Dendritic cell treated with granulocyte-macrophage colony-stimulating factor and Interleukin-4, amounts not matched to agents 40 ng/mL and 50 ng/mL, for 4 days (primary cell): ENCODE data around the gene CCDC136.
A peak's percentile ranks its signal among the peaks of the same experiment; 100 is the strongest.

ENCODE experiments used
- H3K27ac Mint-ChIP-seq: one replicate; pipeline ENCODE4 v1.8.0; 2022; ENCODE audit warnings: mild to moderate bottlenecking, mixed read lengths
- H3K27me3 Mint-ChIP-seq: one replicate; pipeline ENCODE4 v1.8.0; 2022; ENCODE audit warnings: mild to moderate bottlenecking, mixed read lengths
- H3K36me3 Mint-ChIP-seq: one replicate; pipeline ENCODE4 v1.8.0; 2022; ENCODE audit warnings: low read depth, mixed read lengths
- H3K4me1 Mint-ChIP-seq: one replicate; pipeline ENCODE4 v1.8.0; 2022; ENCODE audit warnings: low read depth, mixed read lengths
- H3K4me3 Mint-ChIP-seq: one replicate; pipeline ENCODE4 v1.8.0; 2022; ENCODE audit warnings: mild to moderate bottlenecking, moderate library complexity, mixed read lengths
- H3K9me3 Mint-ChIP-seq: one replicate; pipeline ENCODE4 v1.8.0; 2022; ENCODE audit warnings: mixed read lengths
- intact Hi-C: fragments of 100-400 bp; cut with micrococcal nuclease; formaldehyde crosslinking; loops from one replicate; pipeline ENCODE4 v1.15.0; 2022

Gene CCDC136

DNA sequence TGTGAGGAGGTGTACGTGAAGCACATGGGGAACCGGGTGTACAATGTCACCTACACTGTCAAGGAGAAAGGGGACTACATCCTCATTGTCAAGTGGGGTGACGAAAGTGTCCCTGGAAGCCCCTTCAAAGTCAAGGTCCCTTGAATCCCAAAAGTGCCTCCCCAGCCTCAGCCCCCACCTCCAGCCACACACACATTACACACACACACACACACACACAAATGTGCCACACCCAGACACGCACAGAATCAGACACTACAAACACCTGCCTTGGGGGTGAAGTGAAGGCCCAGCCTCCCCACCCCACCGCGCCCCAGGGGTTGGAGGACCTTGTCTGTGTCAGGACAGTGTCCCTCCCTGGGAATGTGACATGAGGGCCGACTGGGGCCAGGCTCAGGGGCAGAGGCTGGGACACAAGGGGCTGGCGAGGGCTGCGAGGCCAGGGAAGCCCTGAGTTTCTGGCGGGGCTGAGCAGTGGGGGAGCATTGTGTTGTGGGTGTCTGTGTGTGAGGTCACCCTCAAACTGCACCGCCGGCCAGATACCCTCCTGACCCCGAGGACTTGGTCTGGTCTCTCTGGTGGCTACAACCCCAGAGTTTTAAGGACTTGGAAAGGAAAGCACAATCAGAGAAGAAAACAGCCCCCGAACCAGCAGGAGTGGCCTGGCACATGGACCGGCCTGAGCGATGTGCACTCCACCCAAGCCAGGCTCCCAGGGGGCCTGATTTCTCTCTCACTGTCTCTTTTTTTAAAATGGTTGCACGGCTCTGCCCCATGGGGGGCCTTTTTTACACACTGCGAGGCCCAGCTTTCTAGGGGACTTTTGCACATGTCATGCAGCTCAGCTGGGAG is 66.8 kb downstream of the CCDC136 start:
- Mint-ChIP-seq H3K36me3 (peaks cover 8% of the 10 kb centered on the region), H3K4me1 (peaks cover 18% of the 10 kb centered on the region), H3K27me3 (peaks cover 14% of the 10 kb centered on the region), H3K4me3 (no peak overlapping the region), H3K27ac (no peak overlapping the region), H3K9me3 (no peaks in the 10 kb centered on the region)
- intact Hi-C loops = no loop called here

DNA sequence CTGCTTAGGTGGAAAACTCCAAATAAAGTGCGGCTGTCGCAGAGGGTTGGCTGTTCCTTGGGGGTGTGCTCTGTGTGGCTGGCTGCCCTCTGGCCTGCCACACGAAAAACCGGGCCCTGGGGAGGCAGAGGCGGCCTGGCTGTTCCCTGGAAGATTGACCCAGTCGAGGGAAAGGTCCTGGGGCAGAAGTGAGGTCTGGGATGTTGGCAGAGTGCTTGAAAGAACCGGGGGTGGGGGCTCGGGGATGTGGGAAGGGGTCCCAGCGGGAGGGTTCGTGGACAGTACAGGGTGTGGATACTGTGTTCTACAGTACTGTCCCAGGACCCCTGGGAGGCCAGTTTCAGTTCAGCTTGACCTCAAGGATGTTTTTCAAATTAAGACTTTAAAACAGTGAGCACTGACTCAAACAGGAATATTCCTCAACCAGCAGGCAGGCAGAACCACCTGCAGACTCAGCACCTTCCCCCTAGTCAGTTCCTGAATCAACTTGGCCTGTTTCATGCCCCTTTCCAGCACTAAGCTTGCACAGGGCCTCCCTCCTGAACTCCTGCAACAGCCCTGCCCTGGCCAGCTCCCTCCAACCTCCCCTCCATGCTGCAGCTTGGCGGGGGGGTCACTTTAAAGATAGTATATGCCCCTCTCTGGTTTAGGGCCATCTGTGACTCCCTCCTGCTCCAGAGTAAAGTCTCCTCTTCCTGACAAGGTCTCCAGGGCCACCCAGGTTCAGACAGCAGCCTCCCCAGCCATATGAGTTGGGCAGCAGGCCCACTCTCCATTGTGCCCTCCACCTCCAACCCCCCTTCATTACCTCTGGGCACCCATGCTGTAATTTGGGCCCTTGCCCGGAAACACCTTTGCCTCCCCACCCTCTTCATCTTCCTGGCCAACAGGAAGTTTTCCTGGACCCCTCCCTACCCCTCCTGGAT is 67.7 kb downstream of the CCDC136 start:
- peaks cover 10% of the 10 kb centered on the region for H3K27me3 Mint-ChIP-seq
- peaks cover 8% of the 10 kb centered on the region for H3K36me3 Mint-ChIP-seq
- H3K9me3 Mint-ChIP-seq = no peaks in the 10 kb centered on the region
- intact Hi-C loops = loop anchor here (10.0 kb wide), 1 partner anchor 65 kb away; the partner anchor contains the start of gene CCDC136
- H3K27ac Mint-ChIP-seq = peak overlapping the region; percentile 4
- H3K4me3 Mint-ChIP-seq = no peak overlapping the region
- peaks cover 21% of the 10 kb centered on the region for H3K4me1 Mint-ChIP-seq

- Mint-ChIP-seq H3K27ac (peak overlapping the region; percentile 14), H3K36me3 (peaks cover 18% of the 10 kb centered on the region), H3K9me3 (no peaks in the 10 kb centered on the region), H3K4me3 (no peak overlapping the region), H3K27me3 (peaks cover 5% of the 10 kb centered on the region), H3K4me1 (peaks cover 30% of the 10 kb centered on the region)
- intact Hi-C loops = loop anchor here (10.0 kb wide), 1 partner anchor 66 kb away; the partner anchor contains the start of gene CCDC136
Measured at GRCh38 chr7:128860158-128861073, 68.6 kb downstream of the CCDC136 start.

GRCh38 chr7:128861957-128862570 is 70.3 kb downstream of the CCDC136 start:
- H3K9me3 Mint-ChIP-seq = no peaks in the 10 kb centered on the region
- intact Hi-C loops = loop anchor here (10.0 kb wide), 1 partner anchor 67 kb away; the partner anchor contains the start of gene CCDC136
- peak overlapping the region; percentile 90 for H3K4me3 Mint-ChIP-seq
- peaks cover 46% of the 10 kb centered on the region for H3K4me1 Mint-ChIP-seq
- H3K27ac Mint-ChIP-seq = peak overlapping the region; percentile 94
- H3K36me3 Mint-ChIP-seq = peaks cover 34% of the 10 kb centered on the region
- H3K27me3 Mint-ChIP-seq = peaks cover 4% of the 10 kb centered on the region

DNA sequence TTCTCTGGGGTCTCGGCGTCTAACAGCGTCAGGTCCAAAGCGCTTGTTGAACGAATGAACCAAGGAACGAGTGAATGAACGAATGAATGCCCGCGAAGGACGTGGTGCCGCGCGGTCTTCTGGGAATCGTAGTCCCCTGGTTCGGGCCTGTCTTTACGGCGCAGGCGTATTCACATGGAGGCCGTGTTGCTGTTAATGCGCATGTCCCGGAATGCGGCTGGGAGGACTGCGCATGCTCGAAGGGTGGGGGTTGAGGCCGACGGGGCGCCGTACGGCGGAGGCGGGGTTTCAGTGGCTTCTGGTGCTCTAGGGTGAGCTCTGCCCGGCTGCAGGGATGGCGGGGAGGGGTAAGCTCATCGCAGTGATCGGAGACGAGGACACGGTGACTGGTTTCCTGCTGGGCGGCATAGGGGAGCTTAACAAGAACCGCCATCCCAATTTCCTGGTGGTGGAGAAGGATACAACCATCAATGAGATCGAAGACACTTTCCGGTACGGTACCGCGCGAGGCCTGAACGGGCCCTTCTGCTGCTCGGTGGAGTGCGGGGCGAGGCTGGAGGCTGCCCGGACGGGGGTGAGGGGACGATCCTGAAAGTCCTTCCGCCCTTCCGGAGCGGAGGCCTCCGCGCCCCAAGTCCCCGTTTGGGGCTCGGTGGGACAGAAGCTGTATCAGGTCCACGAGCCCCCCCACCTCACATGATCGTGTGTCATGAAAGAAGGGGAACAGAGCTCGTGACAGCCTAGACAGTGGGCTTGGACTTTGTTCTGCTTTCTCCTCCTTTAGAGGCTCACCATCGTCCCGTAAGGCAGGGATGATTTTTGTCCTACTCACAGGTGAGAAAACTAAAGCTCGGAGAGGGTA is 71.0 kb downstream of the CCDC136 start, which contains the start of gene ATP6V1F:
ATP6V1F (plus strand) TSS at position 286 of the 862 bp plus-strand sequence; CDS start at position 335, 49 bp downstream.
- H3K27me3 Mint-ChIP-seq = peaks cover 8% of the 10 kb centered on the region
- H3K9me3 Mint-ChIP-seq = no peaks in the 10 kb centered on the region
- peak within 1 kb of the TSS; percentile 90 for H3K4me3 Mint-ChIP-seq
- peaks cover 53% of the 10 kb centered on the region for H3K4me1 Mint-ChIP-seq
- H3K36me3 Mint-ChIP-seq = peaks cover 38% of the 10 kb centered on the region
- intact Hi-C loops = loop anchor here (10.0 kb wide), 1 partner anchor 68 kb away; the partner anchor contains the start of gene CCDC136
- peak within 1 kb of the TSS; percentile 94 for H3K27ac Mint-ChIP-seq

- Mint-ChIP-seq H3K9me3 (no peaks in the 10 kb centered on the region), H3K36me3 (peaks cover 38% of the 10 kb centered on the region), H3K27me3 (peaks cover 12% of the 10 kb centered on the region), H3K4me1 (peaks cover 60% of the 10 kb centered on the region), H3K4me3 (peak overlapping the region; percentile 90), H3K27ac (peak overlapping the region; percentile 94)
- intact Hi-C loops = loop anchor here (10.0 kb wide), 1 partner anchor 69 kb away; the partner anchor contains the start of gene CCDC136
Measured at GRCh38 chr7:128863433-128863989, 71.7 kb downstream of the CCDC136 start.

DNA sequence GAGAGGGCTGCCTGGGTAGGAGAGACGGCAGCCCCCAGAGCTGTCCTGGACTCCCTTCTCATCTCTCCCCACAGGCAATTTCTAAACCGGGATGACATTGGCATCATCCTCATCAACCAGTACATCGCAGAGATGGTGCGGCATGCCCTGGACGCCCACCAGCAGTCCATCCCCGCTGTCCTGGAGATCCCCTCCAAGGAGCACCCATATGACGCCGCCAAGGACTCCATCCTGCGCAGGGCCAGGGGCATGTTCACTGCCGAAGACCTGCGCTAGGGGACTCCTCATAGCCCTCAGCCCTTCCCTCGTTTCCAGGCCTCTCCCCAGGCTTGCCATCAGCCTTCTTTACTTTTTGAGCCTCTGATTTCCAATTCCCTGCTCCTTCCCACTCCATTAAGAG is 73.5 kb downstream of the CCDC136 start:
- Mint-ChIP-seq H3K4me1 (peaks cover 62% of the 10 kb centered on the region), H3K27ac (no peak overlapping the region), H3K4me3 (no peak overlapping the region), H3K27me3 (peaks cover 25% of the 10 kb centered on the region), H3K9me3 (no peaks in the 10 kb centered on the region), H3K36me3 (peaks cover 38% of the 10 kb centered on the region)
- intact Hi-C loops = loop anchor here (10.0 kb wide), 1 partner anchor 71 kb away; the partner anchor contains the start of gene CCDC136

DNA sequence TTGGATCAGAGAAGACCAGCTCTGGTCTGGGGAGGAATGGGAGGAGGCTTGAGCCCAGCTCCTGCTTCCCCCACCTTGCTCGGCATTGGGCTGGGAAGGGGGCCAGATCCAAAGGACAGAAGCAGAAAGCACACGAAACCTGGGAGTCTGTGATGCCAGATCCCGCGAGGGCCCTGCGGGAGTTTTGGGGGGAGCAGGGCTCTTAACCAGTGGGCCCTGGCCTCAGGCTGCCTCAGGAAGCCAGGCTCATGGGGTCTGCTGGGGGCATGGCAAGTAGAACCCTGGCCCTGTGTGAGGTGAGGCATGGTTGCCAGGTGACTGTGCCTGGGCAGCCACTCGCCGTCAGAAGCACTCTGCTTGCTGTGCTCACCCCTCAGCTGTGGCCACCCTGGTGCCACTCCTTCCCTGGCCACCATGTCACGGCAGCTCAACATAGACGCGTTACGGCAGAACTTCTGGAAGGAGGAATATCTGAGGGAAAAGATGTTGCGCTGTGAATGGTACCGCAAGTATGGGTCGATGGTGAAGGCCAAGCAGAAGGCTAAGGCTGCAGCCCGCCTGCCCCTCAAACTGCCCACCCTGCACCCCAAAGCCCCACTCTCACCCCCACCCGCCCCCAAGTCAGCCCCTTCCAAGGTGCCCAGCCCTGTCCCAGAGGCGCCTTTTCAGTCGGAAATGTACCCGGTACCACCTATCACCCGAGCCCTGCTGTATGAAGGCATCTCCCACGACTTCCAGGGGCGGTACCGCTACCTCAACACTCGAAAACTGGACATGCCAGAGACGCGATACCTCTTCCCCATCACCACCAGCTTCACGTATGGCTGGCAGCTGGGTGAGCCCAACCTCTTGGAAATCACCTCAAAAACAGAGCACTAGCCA is 74.5 kb downstream of the CCDC136 start:
- H3K4me3 Mint-ChIP-seq = no peak overlapping the region
- intact Hi-C loops = loop anchor here (10.0 kb wide), 1 partner anchor 71 kb away; the partner anchor contains the start of gene CCDC136

DNA sequence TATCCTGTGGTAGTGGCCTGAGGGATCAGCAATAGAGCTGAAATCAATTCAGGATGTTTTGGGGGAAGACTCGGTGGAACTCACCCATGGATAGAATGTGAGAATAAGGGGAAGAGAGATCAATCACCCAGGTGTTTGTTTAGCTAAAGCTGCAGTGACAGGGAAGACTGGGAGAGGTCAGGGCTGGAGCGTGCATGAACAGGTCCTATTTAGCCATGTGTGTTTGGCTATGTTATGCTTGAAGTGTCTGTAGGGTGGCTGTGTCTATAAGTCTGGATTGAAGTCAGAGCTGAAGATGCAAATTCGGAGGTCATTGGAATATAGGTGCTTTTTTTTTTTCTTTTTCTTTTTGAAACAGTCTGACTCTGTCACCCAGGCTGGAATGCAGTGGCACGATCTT is 75.5 kb downstream of the CCDC136 start:
- Mint-ChIP-seq H3K9me3 (no peaks in the 10 kb centered on the region), H3K27ac (no peak overlapping the region), H3K27me3 (peaks cover 40% of the 10 kb centered on the region), H3K36me3 (peaks cover 38% of the 10 kb centered on the region), H3K4me3 (no peak overlapping the region), H3K4me1 (peaks cover 60% of the 10 kb centered on the region)
- intact Hi-C loops = loop anchor here (10.0 kb wide), 1 partner anchor 72 kb away; the partner anchor contains the start of gene CCDC136

More for the DNA sequence above, 74.5 kb downstream of the CCDC136 start:
- Mint-ChIP-seq H3K9me3 (no peaks in the 10 kb centered on the region), H3K27me3 (peaks cover 34% of the 10 kb centered on the region), H3K4me1 (peaks cover 64% of the 10 kb centered on the region), H3K27ac (no peak overlapping the region), H3K36me3 (peaks cover 38% of the 10 kb centered on the region)

DNA sequence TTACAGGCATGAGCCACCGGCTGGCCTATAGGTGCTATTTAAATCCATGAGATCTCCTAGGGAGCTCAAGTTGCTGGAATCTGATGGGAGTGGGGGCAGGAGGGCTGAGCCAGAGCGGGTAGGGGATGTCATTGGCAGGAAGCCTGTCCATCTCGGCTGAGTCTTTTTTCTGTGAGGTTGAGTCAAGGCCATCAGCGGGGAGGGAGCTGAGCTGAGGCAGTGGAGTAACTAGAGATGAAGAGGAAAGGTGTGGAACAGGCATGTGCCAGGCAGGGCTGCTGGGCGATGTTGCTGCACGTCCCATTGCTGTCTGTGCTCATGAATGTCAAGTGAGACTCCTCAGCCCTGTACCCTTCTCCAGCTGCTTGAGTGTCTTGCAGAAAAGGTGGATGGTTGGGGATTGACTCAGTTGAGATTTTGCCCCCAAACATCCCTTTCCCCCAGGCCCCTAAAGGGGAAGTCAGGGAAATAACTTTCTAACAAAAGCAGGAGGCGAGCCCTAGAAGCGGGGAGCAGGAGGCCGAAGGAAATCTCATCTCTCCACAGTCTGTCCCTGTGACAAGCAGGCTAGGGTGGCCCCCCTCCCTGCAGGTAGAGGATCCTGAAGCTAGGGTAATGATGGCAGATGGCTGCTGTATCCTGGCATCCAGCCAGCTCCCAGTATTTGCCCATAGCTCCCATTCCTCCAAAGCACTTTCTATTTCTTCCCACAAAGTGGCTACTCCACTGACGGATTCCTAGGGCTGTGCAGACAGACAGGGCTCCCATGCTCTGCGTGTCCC is 76.3 kb downstream of the CCDC136 start:
- H3K4me1 Mint-ChIP-seq = peaks cover 54% of the 10 kb centered on the region
- intact Hi-C loops = loop anchor here (10.0 kb wide), 1 partner anchor 73 kb away; the partner anchor contains the start of gene CCDC136
- peaks cover 44% of the 10 kb centered on the region for H3K27me3 Mint-ChIP-seq
- H3K9me3 Mint-ChIP-seq = no peaks in the 10 kb centered on the region
- H3K27ac Mint-ChIP-seq = no peak overlapping the region
- peaks cover 31% of the 10 kb centered on the region for H3K36me3 Mint-ChIP-seq
- no peak overlapping the region for H3K4me3 Mint-ChIP-seq
